SK-N-SH treated with all-trans-retinoic acid at 6 μM for 48 hours (cell line): ENCODE results near the gene TTLL7.

Experiments
- ATAC-seq: fragments of 200-7000 bp; cut with Tn5 transposase; 3 replicates; pipeline ENCODE4 v1.9.1; 2020; ENCODE audit warnings: mild to moderate bottlenecking, moderate library complexity
- ARNTL ChIP-seq: fragments of 450-650 bp; formaldehyde crosslinking; IDR thresholded peaks from 2 replicates; pipeline ENCODE4 v1.5.0; 2020; ENCODE audit warnings: low read depth, mild to moderate bottlenecking, moderate library complexity, borderline replicate concordance
- BACH2 ChIP-seq: fragments of 250-450 bp; sonication (Bioruptor Pico); IDR thresholded peaks from 2 replicates; pipeline ENCODE4 v1.9.0; 2021; ENCODE audit warnings: mild to moderate bottlenecking, borderline replicate concordance
- CREB5 ChIP-seq: fragments of 250-450 bp; sonication (Bioruptor Pico); IDR thresholded peaks from 2 replicates; pipeline ENCODE4 v1.5.1; 2020; ENCODE audit warnings: low read depth, mild to moderate bottlenecking, moderate library complexity
- CSDC2 ChIP-seq: fragments of 250-450 bp; sonication (Bioruptor Pico); IDR thresholded peaks from 2 replicates; pipeline ENCODE4 v1.5.0; 2020; ENCODE audit warnings: mild to moderate bottlenecking, moderate library complexity
- CSRNP3 ChIP-seq: fragments of 250-450 bp; sonication (Bioruptor Pico); IDR thresholded peaks from 2 replicates; pipeline ENCODE4 v1.5.1; 2021; ENCODE audit warnings: mild to moderate bottlenecking, moderate library complexity
- ESRRG ChIP-seq: fragments of 250-450 bp; sonication (Bioruptor Pico); IDR thresholded peaks from 2 replicates; pipeline ENCODE4 v1.6.1; 2021; ENCODE audit warnings: mild to moderate bottlenecking
- GLIS3 ChIP-seq: fragments of 250-450 bp; sonication (Bioruptor Pico); IDR thresholded peaks from 2 replicates; pipeline ENCODE4 v1.5.0; 2020; ENCODE audit warnings: mild to moderate bottlenecking, moderate library complexity
- ISL1 ChIP-seq: fragments of 250-450 bp; sonication (Bioruptor Pico); IDR thresholded peaks from 2 replicates; pipeline ENCODE4 v2.1.2; 2022; ENCODE audit warnings: mild to moderate bottlenecking, moderate library complexity
- OSR1 ChIP-seq: fragments of 250-450 bp; sonication (Bioruptor Pico); IDR thresholded peaks from 2 replicates; pipeline ENCODE4 v1.8.0; 2022; ENCODE audit warnings: moderate library complexity, mild to moderate bottlenecking, inconsistent platforms
- PATZ1 ChIP-seq: fragments of 250-450 bp; sonication (Bioruptor Pico); IDR thresholded peaks from 2 replicates; pipeline ENCODE4 v1.8.0; 2020; ENCODE audit warnings: mild to moderate bottlenecking, moderate library complexity, borderline replicate concordance
- POU6F1 ChIP-seq: fragments of 250-450 bp; sonication (Bioruptor Pico); IDR thresholded peaks from 2 replicates; pipeline ENCODE4 v1.8.0; 2021; ENCODE audit warnings: low read depth, mild to moderate bottlenecking, moderate library complexity, borderline replicate concordance
- PPARA ChIP-seq: fragments of 250-450 bp; sonication (Bioruptor Pico); IDR thresholded peaks from 2 replicates; pipeline ENCODE4 v1.5.0; 2020; ENCODE audit warnings: mild to moderate bottlenecking, borderline replicate concordance
- SNAI2 ChIP-seq: fragments of 250-450 bp; sonication (Bioruptor Pico); IDR thresholded peaks from 2 replicates; pipeline ENCODE4 v1.5.0; 2020; ENCODE audit warnings: mild to moderate bottlenecking, moderate library complexity
- TCF4 ChIP-seq: fragments of 250-450 bp; sonication (Bioruptor Pico); IDR thresholded peaks from 2 replicates; pipeline ENCODE4 v1.8.0; 2021; ENCODE audit warnings: mild to moderate bottlenecking, moderate library complexity, borderline replicate concordance
- TOX ChIP-seq: fragments of 250-450 bp; sonication (Bioruptor Pico); IDR thresholded peaks from 2 replicates; pipeline ENCODE4 v1.8.0; 2021; ENCODE audit warnings: mild to moderate bottlenecking, moderate library complexity, borderline replicate concordance
- TSHZ2 ChIP-seq: fragments of 250-450 bp; sonication (Bioruptor Pico); IDR thresholded peaks from 2 replicates; pipeline ENCODE4 v1.5.0; 2020; ENCODE audit warnings: mild to moderate bottlenecking, moderate library complexity
- ZC3H10 ChIP-seq: fragments of 250-450 bp; sonication (Bioruptor Pico); IDR thresholded peaks from 2 replicates; pipeline ENCODE4 v1.5.1; 2021; ENCODE audit warnings: mild to moderate bottlenecking, moderate library complexity
- ZFP3 ChIP-seq: fragments of 250-450 bp; sonication (Bioruptor Pico); IDR thresholded peaks from 2 replicates; pipeline ENCODE4 v1.5.0; 2020; ENCODE audit warnings: mild to moderate bottlenecking, moderate library complexity
- ZFP30 ChIP-seq: fragments of 450-650 bp; formaldehyde crosslinking; IDR thresholded peaks from 2 replicates; pipeline ENCODE4 v1.5.0; 2022; ENCODE audit warnings: mild to moderate bottlenecking, moderate library complexity
- ZNF565 ChIP-seq: fragments of 450-650 bp; formaldehyde crosslinking; conservative IDR thresholded peaks from 2 replicates; pipeline ENCODE4 v1.5.0; 2020; ENCODE audit warnings: low read depth, mild to moderate bottlenecking, moderate library complexity
- ZNF70 ChIP-seq: fragments of 450-650 bp; formaldehyde crosslinking; IDR thresholded peaks from 2 replicates; pipeline ENCODE4 v1.5.0; 2020; ENCODE audit warnings: mild to moderate bottlenecking, moderate library complexity

TTLL7 gene

GRCh38 chr1:83883979-83884378 is 115.0 kb downstream of the TTLL7 start:
- ATAC-seq: no peak
- TF ChIP-seq BACH2 (CRISPR knock-in tag): no peak
- TF ChIP-seq ARNTL (CRISPR knock-in tag): no peak
- TF ChIP-seq TCF4 (CRISPR knock-in tag): no peak
- TF ChIP-seq ZFP3: no peak
- no peak for TF ChIP-seq ISL1
- TF ChIP-seq ZNF565: no peak
- no peak for TF ChIP-seq GLIS3
- TF ChIP-seq PPARA (CRISPR knock-in tag): no peak
- TF ChIP-seq ZFP30: no peak

- peak; percentile 38; the same call in 1 of the 3 replicates for ATAC-seq
- TF ChIP-seq ESRRG (no peak), ZFP3 (no peak), PATZ1 (CRISPR knock-in tag) (no peak), TSHZ2 (CRISPR knock-in tag) (no peak), TCF4 (CRISPR knock-in tag) (no peak), CSRNP3 (no peak), CSDC2 (CRISPR knock-in tag) (no peak), TOX (CRISPR knock-in tag) (no peak), ZC3H10 (CRISPR knock-in tag) (no peak), BACH2 (CRISPR knock-in tag) (no peak), POU6F1 (CRISPR knock-in tag) (no peak)
Measured at GRCh38 chr1:83882906-83883305, 116.0 kb downstream of the TTLL7 start.

- TF ChIP-seq PATZ1 (CRISPR knock-in tag) (no peak), ZC3H10 (CRISPR knock-in tag) (no peak), ESRRG (no peak), CSRNP3 (no peak), SNAI2 (CRISPR knock-in tag) (no peak), PPARA (CRISPR knock-in tag) (no peak), BACH2 (CRISPR knock-in tag) (no peak), POU6F1 (CRISPR knock-in tag) (no peak), ZFP3 (no peak), TOX (CRISPR knock-in tag) (no peak), ZNF565 (no peak), ZNF70 (no peak), OSR1 (CRISPR knock-in tag) (no peak), ISL1 (no peak), CREB5 (no peak)
Measured at GRCh38 chr1:83872515-83872914, 126.4 kb downstream of the TTLL7 start.

More at GRCh38 chr1:83872515-83872914, 126.4 kb downstream of the TTLL7 start:
- ATAC-seq: no peak
